HG02678 (cell line): ENCODE measurements around the gene KCNA5.

Experiments
- ATAC-seq: cut with Tn5 transposase; IDR thresholded peaks from one replicate; pipeline ENCODE4 v1.9.1; 2021; ENCODE audit warnings: mild to moderate bottlenecking, moderate library complexity; ENCODE audit not compliant: unreplicated experiment

Gene KCNA5

DNA sequence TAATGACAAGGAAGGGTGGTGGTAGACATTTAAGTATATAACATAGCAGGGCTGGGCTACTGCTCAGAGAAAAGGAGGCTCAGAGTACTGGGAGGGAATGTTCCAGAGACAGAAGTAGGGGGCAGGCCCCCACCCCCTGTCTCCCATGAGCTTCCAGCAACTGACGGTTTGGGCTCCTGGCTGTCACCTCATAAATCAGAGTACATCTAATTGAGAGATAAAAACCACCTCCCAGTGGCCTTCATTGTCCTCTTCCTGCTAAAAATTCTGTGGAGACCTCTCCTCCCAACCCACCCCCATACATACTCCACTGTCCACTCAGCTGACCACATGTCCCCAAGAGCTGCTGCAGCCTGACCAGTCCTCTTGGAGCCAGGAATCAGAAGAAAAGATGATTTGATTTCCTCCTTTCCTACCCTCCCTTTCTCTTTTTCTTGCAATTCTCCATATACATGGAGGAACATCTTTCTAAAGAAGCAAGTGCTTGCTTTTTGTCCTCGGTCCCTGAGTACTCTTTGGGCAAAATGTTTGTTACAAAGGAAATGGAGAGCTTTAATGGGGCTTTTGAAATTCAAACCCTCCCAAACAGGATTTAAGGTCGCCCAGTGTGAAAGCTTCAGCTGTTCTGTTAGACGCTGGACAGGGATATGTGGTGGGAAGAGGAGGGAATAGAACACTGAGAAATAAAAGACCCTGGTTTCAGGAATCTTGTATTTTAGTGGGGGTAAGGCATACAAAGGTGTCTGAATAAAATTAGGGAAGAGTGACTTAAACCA is 16.4 kb upstream of the KCNA5 start:
- no peak for ATAC-seq

DNA sequence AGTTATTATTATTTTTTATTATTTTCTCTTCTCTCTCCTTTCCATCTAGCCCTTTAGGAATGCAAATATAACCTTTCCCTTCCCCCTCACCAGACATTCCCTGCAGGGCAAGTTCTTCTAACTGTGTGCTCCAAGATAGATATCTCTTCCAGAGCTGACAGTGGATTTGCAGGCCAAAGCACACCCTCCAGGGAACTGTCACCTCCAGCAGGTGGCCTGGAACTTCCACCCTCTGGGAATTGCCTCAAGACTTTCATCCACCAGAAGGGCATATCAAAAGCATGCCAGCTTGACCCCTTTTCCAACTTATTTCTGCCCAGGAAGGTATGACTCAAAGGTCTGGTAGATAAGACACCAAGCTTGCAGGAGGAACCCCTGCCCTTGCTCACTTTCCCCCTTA is 13.6 kb upstream of the KCNA5 start:
- no peak for ATAC-seq

- ATAC-seq: no peak
These were observed 12.4 kb upstream of the KCNA5 start for GRCh38 chr12:5031242-5031641.

GRCh38 chr12:5031958-5032357 is 11.7 kb upstream of the KCNA5 start:
- ATAC-seq: no peak

GRCh38 chr12:5032821-5033220 is 10.9 kb upstream of the KCNA5 start:
- ATAC-seq: no peak

DNA sequence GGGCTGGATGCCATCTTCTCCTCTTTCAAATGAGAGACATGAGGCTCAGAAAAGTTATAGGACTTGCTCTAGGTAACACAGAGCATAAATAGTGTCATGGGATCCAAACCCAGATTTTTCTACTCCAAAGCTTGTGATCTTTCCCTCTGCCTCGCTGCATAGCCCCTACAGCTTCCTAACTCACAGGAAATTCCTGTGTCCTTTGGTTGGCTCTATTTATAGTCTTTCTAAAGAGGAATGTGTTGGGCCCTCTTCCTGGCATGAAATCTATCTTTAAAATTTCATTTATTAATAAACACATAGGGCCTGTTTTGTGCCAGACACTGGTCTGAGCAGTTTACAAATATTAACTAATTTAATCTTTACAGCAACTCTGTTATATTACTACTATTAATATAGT is 9.8 kb upstream of the KCNA5 start:
- ATAC-seq: no peak

- ATAC-seq: no peak
These were observed 9.1 kb upstream of the KCNA5 start for GRCh38 chr12:5034603-5035002.

DNA sequence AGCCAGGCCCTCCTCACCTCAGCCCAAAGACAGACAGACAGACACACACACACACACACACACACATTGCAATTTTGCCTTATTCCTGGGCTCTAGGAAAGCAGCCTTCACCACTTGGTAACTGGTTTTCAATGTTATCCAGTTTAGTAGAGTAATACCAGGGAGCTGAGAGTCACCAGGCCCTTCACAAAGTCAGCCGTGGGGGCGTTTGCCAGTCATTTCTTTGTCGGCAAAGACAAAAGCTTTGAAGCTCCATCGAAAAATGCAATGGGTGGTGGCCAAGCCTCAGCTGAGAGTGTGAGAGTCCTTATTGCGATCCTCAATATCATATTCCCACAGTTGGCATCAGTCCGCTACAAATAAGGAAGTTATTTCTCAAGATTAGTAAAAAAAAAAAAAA is 8.1 kb upstream of the KCNA5 start:
- no peak for ATAC-seq

DNA sequence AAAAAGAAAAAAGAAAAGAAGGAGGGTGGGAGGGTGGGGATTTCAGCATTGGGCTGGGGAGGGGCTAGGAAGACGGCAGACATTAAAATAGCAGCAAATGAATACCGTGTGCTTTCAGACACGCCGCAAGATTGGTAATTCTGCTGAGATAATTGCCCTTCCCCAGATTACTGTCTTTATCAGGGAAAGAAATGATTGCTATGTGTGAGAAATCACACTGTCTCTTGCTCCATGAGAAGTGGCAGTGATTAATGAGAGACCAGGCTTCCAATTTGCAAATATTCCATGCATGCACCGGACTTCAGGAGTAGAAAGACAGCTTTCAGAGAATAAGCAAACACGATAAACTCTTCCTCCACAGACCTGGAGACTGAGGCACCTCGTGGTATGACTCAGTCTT is 7.6 kb upstream of the KCNA5 start:
- no peak for ATAC-seq

GRCh38 chr12:5037795-5038357 is 5.8 kb upstream of the KCNA5 start:
- ATAC-seq: no peak

DNA sequence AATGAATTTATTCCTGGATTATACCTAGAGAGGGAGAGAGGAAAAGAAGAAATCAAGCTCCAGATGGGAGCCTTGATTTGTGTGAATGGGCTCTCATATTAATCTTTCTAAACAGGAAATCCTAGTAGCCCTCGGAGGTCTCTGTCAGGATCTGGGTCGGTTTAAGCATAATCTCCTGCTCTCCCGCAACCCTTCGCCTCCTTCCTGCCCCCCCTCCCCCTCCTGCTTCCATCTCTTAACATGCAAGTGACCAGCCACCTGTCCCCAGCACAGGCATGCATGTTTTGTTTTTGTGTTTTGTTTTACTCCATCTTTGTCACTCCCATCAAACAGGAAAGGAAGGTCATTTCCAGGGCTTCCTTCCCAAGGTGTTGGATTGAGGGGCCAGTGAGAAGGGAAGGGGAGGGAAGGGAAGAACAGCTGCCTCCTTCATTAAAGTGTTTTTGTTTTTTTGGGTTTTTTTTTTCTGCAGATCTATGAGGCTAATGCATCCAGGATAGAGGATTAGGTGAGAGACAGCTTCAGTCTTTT is 4.8 kb upstream of the KCNA5 start:
- no peak for ATAC-seq

GRCh38 chr12:5039815-5040214 is 3.9 kb upstream of the KCNA5 start:
- no peak for ATAC-seq

DNA sequence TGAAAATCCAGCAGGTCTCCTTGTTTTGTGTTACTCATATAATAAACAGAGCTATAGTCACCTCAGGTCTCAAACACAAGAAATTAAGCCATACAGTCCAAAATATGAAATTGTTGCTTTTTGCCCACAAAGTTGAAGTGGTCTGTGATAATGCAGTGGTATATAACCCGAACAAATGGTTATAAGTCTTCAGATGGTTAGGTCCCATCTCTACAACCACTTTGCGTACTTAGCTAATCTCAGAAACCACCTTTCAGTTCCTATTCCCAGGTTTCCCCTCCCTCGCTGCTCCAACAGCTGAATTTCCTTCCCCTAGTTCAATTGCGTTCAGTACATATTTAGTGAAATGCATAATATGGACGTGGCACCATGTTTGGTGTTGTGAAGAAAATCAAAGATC is 3.3 kb upstream of the KCNA5 start:
- no peak for ATAC-seq

- no peak for ATAC-seq
These were observed 979 bp downstream of the KCNA5 start for GRCh38 chr12:5044420-5045295.

DNA sequence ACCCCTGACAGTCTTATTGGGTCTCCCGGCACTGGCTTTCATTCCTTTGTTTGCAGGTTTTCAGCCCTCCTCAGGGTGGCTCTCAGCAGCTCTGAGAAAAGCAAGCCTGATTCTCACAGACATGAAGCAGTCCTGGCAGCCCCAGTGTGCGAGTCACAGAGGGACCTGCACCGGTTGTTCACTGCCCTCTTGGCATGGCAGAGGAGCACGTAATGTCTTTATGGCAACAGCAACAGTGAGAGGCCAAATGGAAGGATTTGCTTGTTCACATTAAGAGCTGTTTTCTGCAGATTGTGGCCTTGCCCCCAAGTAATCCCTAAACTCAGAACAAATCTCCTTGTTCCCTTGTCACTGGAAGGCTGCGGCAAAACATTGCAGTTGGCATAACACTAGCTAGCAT is 3.4 kb downstream of the KCNA5 start:
- no peak for ATAC-seq

GRCh38 chr12:5047729-5048128 is 4.0 kb downstream of the KCNA5 start:
- ATAC-seq: no peak

GRCh38 chr12:5050542-5050941 is 6.9 kb downstream of the KCNA5 start:
- ATAC-seq: no peak

DNA sequence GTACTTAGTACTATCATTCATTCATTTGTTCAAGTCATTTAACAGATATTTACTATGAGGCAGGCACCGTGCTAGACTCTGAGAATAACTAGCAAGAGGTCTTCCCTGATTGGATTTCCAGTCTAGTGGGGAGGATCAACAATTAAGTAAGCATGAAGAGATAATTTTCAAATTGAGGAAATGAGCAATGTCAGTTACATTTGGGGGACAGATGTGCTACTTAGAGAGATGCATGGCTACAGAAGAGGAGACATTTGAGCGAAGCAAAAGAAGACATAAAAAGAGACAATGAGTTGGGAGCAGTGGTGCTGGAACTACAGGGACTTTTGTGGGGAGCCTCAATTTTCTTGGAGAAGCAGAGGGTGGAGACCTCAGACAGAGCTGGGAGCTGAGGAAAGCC is 7.7 kb downstream of the KCNA5 start:
- ATAC-seq: no peak

- ATAC-seq: no peak
These were observed 8.2 kb downstream of the KCNA5 start for GRCh38 chr12:5051913-5052312.

DNA sequence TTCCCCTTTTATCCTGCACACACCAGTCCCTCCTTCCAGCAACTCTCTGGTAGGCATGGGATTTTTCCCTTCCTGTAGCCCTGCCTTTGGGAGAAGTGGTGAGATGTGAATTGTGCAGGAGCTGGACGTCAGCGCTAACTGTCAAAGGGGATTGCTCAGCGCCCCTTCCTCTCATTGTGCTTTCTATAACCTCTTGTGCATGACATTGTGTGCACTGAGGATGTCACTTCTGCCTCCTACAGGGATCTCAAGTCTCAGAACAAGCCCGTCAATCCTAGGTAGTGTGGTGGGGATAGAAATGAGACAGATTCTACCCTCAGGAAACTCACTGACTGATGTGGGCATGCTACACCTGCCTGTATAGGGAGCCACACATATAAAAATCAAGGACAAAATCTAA is 8.7 kb downstream of the KCNA5 start:
- ATAC-seq: no peak

DNA sequence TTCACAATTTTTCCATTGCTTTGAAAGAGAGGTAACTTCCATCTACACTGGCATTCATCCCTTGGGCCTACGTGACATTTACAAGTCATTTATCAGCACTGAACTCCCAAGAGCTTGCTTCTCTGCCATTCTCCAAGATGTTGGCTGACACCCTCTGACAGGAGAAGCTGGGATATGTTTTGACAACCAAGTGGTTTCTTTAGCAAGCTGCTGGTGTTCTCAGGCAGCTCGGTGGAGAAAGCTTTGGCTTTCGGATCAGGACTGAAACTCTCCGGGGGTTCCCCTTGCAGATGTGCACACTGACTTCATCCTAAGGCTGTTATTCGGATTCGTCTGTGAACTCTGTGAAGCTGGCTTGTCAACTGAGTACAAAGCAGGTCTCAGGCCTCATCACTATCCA is 15.7 kb downstream of the KCNA5 start:
- ATAC-seq: no peak

DNA sequence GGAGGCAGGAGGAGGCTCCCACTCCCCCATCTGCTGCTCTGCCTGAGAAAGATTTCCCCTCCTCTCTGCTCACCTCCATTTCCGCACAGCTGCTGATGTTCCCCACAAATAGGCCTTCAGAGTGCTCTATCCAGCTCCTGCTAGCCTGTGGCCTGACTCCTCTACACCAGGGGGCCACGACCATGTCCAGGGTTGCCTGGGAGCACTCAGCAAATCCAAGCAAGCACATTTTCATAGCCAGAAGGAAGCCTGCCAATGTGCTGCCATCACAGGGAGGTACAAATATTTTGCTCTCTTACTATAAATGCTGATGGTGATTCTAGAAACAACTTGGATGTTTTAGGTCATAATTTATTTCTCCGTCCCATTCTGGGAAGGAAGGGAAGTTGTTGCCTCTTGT is 17.3 kb downstream of the KCNA5 start:
- no peak for ATAC-seq
